SW 1271 (cell line): ENCODE data around the gene PIK3AP1.
"Not testable (repeated sequence)": the region's sequence is repeated elsewhere in the genome, so short reads cannot be mapped to it uniquely, and the experiment has no call there.

Source experiments
- DNase-seq, 2 experiments: peaks; one replicate each; lab custom pipeline; 2025; lab: John Stamatoyannopoulos, UW

The PIK3AP1 gene

DNA sequence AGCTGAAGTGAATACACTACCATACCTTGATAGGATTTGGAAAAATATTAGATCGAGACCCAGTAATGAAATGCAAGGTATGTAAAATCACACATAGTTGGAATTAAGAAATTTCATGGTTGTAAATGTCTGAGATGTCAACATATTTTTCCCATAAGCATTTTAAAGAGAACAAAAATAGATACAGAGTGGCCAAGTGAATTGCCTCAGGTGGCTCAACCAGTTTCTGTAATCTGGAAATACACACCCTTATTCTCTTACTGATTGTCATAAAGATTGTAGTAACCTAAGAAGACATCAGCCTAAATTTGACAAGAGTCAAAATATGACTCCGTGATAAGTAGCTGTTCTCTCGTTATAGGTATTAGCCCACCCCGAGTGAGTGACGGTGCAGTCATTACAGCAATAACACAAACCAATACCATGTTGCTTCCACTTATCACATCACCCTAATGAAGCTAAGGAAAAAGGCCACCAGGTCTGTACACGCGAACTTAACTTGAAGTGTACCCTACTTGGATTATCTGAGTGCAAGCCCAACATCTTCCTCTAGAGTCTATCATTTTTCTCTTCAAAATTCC, 23.4 kb downstream of the PIK3AP1 start:
- no peak for DNase-seq

DNA sequence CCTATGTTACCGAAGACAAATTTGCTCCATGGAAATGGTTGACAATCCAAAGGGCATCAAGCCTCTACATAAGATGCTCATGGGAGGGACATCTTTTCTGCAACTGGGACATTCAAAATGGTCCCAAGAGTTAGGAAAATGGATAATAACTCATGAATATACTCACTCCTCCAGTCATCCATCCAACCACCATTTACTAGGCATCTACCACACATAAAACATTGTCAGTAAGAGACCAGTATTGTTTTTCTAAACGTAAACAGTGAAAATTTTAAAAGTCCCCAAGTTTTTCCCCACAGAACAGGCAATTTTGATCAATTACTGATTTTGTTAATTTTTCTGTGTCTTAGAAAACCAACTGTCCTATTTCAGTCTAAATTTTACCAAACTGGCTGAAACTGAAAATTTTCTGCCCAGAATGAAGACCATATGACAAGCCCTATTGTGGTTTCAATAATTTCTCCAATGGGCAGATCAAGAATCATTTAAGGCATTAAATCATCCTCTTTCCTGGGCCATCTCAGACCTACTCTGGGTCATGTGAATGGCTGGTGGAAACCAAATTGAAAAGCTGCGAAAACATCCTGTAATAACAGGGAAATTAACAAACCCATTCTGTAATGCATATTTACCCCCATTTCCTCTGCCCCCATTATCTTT, 24.2 kb downstream of the PIK3AP1 start:
- DNase-seq = no peak

- DNase-seq = no peak
Observed at GRCh38 chr10:96695366-96695765, 24.9 kb downstream of the PIK3AP1 start.

- no peak for DNase-seq
Observed at GRCh38 chr10:96693431-96693830, 26.9 kb downstream of the PIK3AP1 start.

- DNase-seq = no peak
Observed at GRCh38 chr10:96692427-96692826, 27.9 kb downstream of the PIK3AP1 start.

DNA sequence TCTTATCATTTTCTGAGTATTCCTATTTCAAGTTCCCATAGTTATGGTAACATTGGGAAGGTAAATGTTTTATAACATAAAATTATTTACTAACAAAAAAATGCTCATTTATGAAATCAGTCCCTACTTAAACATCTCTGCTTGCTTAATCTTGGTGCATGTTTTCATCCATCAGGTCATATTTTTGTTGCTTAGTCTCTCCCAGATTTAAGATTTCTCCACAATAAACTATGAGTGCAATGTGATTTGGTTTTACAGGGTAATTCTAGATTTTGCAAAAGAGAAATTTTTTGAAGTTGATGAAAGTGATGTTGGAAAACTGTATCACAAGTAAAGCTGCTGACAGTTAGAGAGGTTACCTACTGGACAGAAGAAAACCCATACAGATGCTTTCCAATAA, 28.6 kb downstream of the PIK3AP1 start:
- no peak for DNase-seq

GRCh38 chr10:96690755-96691730, 29.3 kb downstream of the PIK3AP1 start:
- no peak for DNase-seq

- no peak for DNase-seq
Observed at GRCh38 chr10:96688789-96689188, 31.5 kb downstream of the PIK3AP1 start.

DNA sequence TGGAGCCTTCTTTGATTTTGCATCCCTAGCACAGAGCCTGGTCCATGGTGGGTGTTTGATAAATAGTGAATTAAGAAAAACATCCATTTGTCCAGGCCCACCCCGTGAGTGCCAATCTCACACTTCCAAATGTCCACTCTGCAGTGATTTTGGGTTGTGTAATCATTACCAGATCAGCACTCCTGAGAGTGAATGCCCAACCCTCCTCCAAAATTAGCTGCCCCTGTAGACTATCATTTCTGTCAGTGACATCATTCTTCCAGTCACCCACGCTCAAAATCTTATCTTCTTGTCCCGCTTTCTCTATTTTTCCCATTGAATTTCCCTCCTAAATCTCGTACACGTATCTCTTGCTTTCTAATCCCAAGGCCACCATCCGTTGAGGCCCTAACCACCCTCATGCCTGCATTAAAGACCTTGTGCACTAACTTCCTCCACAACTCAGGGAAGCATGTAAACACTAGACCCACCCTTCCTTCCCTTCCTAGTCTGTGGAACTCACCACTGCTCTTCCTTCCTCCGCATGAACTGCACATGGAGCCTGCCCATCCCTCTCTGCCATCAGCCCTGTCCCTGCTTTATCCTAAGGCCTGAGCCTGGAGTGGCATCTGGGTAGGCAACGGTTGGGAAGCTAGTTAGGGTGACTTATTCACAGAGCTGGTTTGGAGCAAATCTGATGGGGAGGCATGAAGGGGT, 32.8 kb downstream of the PIK3AP1 start:
- no peak for DNase-seq

- DNase-seq = no peak
Observed at GRCh38 chr10:96686514-96686913, 33.8 kb downstream of the PIK3AP1 start.

DNA sequence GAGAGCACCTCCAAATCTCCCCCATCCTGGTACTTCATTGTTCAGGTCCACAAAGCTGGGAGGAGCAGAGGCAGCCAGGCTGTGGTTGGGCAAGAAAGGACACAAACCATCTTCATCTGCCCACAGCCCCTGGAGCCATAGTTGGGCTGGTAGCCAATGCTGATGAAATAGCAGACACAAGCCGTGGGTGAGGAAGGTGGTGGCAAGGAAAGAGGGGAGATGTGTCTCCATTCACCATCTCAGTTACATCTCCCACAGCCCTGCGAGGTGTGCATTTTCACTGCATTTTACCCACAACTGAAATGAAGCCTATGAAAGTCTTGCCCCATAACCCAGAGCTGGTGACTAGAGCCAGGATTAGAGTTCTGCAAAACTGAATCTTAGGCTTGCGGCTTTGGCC, 35.0 kb downstream of the PIK3AP1 start:
- DNase-seq = no peak

DNA sequence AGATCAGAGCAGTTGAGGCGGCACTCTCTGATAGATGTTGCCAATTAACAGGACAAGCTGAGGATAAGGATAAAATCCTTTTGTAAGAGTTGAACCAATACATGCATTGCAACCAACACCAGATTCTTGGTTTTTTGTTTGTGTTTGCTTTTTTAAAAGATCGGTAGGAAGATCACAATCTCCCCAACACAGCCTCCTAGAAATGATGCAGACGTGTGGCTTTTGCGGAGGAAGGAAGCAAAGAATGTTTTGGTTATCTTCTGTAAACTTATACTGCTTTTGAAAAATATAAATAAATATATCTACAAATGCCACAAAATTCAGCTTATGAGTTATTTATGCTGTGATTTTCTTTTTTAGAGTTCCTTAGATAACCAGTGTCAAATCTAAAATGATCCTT, 35.5 kb downstream of the PIK3AP1 start:
- no peak for DNase-seq

GRCh38 chr10:96683710-96684109, 36.6 kb downstream of the PIK3AP1 start:
- DNase-seq = no peak

GRCh38 chr10:96683065-96683464, 37.2 kb downstream of the PIK3AP1 start:
- no peak for DNase-seq

DNA sequence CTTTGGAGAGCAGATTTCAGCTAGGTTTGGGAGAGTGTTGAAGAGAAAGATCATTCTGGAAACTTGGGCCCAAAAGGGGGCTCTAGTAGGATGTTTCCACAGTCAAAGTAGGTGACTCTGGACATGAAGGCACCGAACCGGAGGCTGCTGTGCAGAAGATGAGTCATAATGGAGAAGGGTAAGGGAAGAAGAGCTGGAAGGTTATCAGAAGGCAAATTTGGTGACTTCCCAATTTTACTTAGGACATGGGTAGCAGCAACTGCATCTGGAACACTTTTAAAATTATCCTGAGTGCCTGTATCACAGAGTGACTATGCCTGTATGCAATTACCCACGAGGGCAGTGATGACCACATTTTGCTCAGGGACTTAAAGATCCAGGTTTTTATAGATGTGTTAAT, 38.8 kb downstream of the PIK3AP1 start:
- no peak for DNase-seq

GRCh38 chr10:96680463-96680862, 39.9 kb downstream of the PIK3AP1 start:
- DNase-seq = not testable (repeated sequence)

- DNase-seq = no peak
Observed at GRCh38 chr10:96678725-96679124, 41.6 kb downstream of the PIK3AP1 start.

DNA sequence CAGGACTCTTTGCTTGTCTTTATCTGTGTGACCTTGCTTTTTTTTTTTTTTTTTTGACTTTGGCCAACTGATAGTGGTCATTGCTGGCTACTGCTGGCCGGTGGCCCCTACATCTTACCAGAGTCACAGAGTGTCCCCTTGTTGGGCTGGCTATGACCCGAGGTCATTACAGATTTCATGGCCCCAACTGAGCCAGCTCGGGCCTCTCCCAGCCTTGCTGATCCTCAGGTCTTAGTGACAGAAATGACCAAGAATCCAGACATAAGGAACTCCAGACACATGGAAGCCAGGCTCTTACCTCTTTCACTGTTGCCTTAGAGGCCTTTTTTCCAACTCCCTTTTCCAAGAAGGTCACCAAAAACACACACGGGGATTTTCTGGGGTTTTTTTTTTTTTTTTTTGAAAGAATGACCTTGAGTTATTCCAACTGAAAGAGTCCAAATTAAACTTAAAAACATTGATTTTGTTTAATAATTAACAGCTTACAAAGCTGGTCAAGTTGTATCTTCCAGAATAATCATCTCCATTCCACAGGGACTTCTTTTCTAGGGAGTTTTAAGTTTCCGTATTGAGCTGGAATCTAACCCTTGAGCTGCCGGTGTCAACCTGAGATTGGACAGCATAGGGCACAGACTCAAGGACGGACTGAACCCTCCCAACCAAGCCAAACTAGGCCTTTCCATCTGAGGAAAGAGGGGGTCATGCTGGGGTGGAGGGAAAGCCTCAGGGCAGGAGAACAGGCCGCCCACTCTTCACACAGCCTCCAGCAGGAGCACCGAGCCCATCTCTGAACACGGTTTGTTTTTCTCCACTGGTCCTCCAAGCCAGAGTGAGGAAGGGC, 43.8 kb downstream of the PIK3AP1 start:
- no peak for DNase-seq

GRCh38 chr10:96675846-96676245, 44.5 kb downstream of the PIK3AP1 start:
- DNase-seq = no peak

- DNase-seq = no peak
Observed at GRCh38 chr10:96673318-96674099, 46.8 kb downstream of the PIK3AP1 start.
